Skeletal muscle satellite cell (primary cell): ENCODE results near the gene USP47.

Experiments used
- H3K27me3 ChIP-seq: 2 replicates; pipeline ENCODE4 v1.7.0; 2013; ENCODE audit warnings: low read length; ENCODE audit not compliant: control insufficient read depth, insufficient read depth
- H3K36me3 ChIP-seq: 2 replicates; pipeline ENCODE4 v1.7.0; 2013; ENCODE audit warnings: mild to moderate bottlenecking, control low read depth, low read length; ENCODE audit not compliant: insufficient read depth
- H3K4me1 ChIP-seq: 2 replicates; pipeline ENCODE4 v1.7.0; 2013; ENCODE audit warnings: low read length; ENCODE audit not compliant: control insufficient read depth, insufficient read depth
- H3K4me2 ChIP-seq: 2 replicates; pipeline ENCODE4 v1.7.0; 2013; ENCODE audit warnings: mild to moderate bottlenecking, low read length
- H3K4me3 ChIP-seq: 2 replicates; pipeline ENCODE4 v1.7.0; 2013; ENCODE audit warnings: low read length
- H3K9ac ChIP-seq: 2 replicates; pipeline ENCODE4 v1.7.0; 2013; ENCODE audit warnings: mild to moderate bottlenecking, low read depth, low read length, moderate library complexity
- H3K9me3 ChIP-seq: replicated peaks from 2 replicates; pipeline ENCODE4 v1.7.0; 2013; ENCODE audit warnings: mild to moderate bottlenecking, control low read depth, low read length

The USP47 gene

GRCh38 chr11:11960687-11961086 lies 118.9 kb downstream of the USP47 start:
- Histone ChIP-seq H3K27me3 (no peaks in the 10 kb centered on the region), H3K9ac (no peak overlapping the region), H3K4me1 (no peaks in the 10 kb centered on the region), H3K9me3 (no peaks in the 10 kb centered on the region), H3K4me2 (no peak overlapping the region), H3K36me3 (peaks cover 30% of the 10 kb centered on the region), H3K4me3 (no peak overlapping the region)

- peaks cover 21% of the 10 kb centered on the region for H3K36me3 ChIP-seq
- H3K4me1 ChIP-seq: no peaks in the 10 kb centered on the region
- H3K9me3 ChIP-seq: no peaks in the 10 kb centered on the region
- H3K4me2 ChIP-seq: no peak overlapping the region
- no peak overlapping the region for H3K9ac ChIP-seq
- no peak overlapping the region for H3K4me3 ChIP-seq
- H3K27me3 ChIP-seq: no peaks in the 10 kb centered on the region
Observed at GRCh38 chr11:11961399-11962028, 119.7 kb downstream of the USP47 start.

GRCh38 chr11:11963067-11963466 lies 121.3 kb downstream of the USP47 start:
- H3K9ac ChIP-seq: no peak overlapping the region
- H3K4me1 ChIP-seq: no peaks in the 10 kb centered on the region
- H3K4me2 ChIP-seq: no peak overlapping the region
- no peaks in the 10 kb centered on the region for H3K9me3 ChIP-seq
- peaks cover 11% of the 10 kb centered on the region for H3K36me3 ChIP-seq
- H3K4me3 ChIP-seq: no peak overlapping the region
- H3K27me3 ChIP-seq: no peaks in the 10 kb centered on the region

GRCh38 chr11:11963842-11964773 lies 122.3 kb downstream of the USP47 start:
- no peaks in the 10 kb centered on the region for H3K4me1 ChIP-seq
- H3K4me3 ChIP-seq: no peak overlapping the region
- H3K9me3 ChIP-seq: no peaks in the 10 kb centered on the region
- no peak overlapping the region for H3K9ac ChIP-seq
- peaks cover 3% of the 10 kb centered on the region for H3K36me3 ChIP-seq
- no peaks in the 10 kb centered on the region for H3K27me3 ChIP-seq
- no peak overlapping the region for H3K4me2 ChIP-seq

- Histone ChIP-seq H3K4me1 (no peaks in the 10 kb centered on the region), H3K4me3 (no peak overlapping the region), H3K36me3 (no peaks in the 10 kb centered on the region), H3K9me3 (no peaks in the 10 kb centered on the region), H3K27me3 (no peaks in the 10 kb centered on the region), H3K9ac (no peak overlapping the region), H3K4me2 (no peak overlapping the region)
Observed at GRCh38 chr11:11964774-11965150, 123.0 kb downstream of the USP47 start.

GRCh38 chr11:11965192-11965591 lies 123.4 kb downstream of the USP47 start:
- H3K4me1 ChIP-seq: no peaks in the 10 kb centered on the region

GRCh38 chr11:11965656-11966353 lies 124.0 kb downstream of the USP47 start:
- Histone ChIP-seq H3K36me3 (no peaks in the 10 kb centered on the region), H3K4me1 (no peaks in the 10 kb centered on the region), H3K4me3 (no peak overlapping the region), H3K4me2 (no peak overlapping the region), H3K9me3 (no peaks in the 10 kb centered on the region), H3K9ac (no peak overlapping the region), H3K27me3 (no peaks in the 10 kb centered on the region)

More at GRCh38 chr11:11965192-11965591, 123.4 kb downstream of the USP47 start:
- H3K4me3 ChIP-seq: no peak overlapping the region
- no peaks in the 10 kb centered on the region for H3K27me3 ChIP-seq
- no peaks in the 10 kb centered on the region for H3K36me3 ChIP-seq
- H3K9ac ChIP-seq: no peak overlapping the region
- H3K4me2 ChIP-seq: no peak overlapping the region
- H3K9me3 ChIP-seq: no peaks in the 10 kb centered on the region

- H3K4me3 ChIP-seq: no peak overlapping the region
- no peaks in the 10 kb centered on the region for H3K9me3 ChIP-seq
- H3K9ac ChIP-seq: no peak overlapping the region
- no peak overlapping the region for H3K4me2 ChIP-seq
- no peaks in the 10 kb centered on the region for H3K4me1 ChIP-seq
- H3K27me3 ChIP-seq: no peaks in the 10 kb centered on the region
- H3K36me3 ChIP-seq: no peaks in the 10 kb centered on the region
Observed at GRCh38 chr11:11966354-11966741, 124.6 kb downstream of the USP47 start.

- Histone ChIP-seq H3K36me3 (no peaks in the 10 kb centered on the region), H3K4me3 (no peak overlapping the region), H3K27me3 (no peaks in the 10 kb centered on the region), H3K4me1 (no peaks in the 10 kb centered on the region), H3K9ac (no peak overlapping the region), H3K4me2 (no peak overlapping the region), H3K9me3 (no peaks in the 10 kb centered on the region)
Observed at GRCh38 chr11:11966826-11967668, 125.3 kb downstream of the USP47 start.

- no peaks in the 10 kb centered on the region for H3K9me3 ChIP-seq
- H3K9ac ChIP-seq: no peak overlapping the region
- H3K36me3 ChIP-seq: no peaks in the 10 kb centered on the region
- H3K27me3 ChIP-seq: no peaks in the 10 kb centered on the region
- H3K4me3 ChIP-seq: no peak overlapping the region
- H3K4me2 ChIP-seq: no peak overlapping the region
- no peaks in the 10 kb centered on the region for H3K4me1 ChIP-seq
Observed at GRCh38 chr11:11967669-11968510, 126.1 kb downstream of the USP47 start.
